CD4-positive, alpha-beta T cell treated with Interleukin-2 at 100 ng/mL for 4 hours (primary cell): ENCODE measurements around the gene CERS3.
"Not testable (repeated sequence)": the region's sequence is repeated elsewhere in the genome, so short reads cannot be mapped to it uniquely, and the experiment has no call there.

Experiments used
- DNase-seq: peaks from one replicate; pipeline ENCODE4 v3.0.0-alpha.2; 2020; ENCODE audit warnings: low spot score

The CERS3 gene

DNA sequence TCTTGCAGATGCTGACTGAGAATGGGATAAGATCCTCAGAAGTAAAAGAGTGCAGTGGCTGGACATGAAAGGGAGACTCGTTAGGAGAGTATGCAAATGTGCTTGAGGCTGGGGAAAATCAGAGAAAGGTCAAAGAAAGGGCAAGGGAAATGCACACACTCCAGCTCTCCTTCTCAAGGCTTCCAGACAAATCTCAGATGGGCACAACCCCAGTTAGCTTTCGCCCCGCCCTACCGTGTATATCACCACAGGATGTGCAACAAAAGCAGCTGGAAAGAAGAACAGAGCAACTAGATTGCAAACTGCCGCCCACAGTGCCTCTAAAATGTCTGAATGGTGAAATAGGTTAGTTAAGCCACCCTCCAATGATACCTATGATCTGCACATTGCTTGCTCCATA is 63.9 kb downstream of the CERS3 start:
- DNase-seq: no peak

DNA sequence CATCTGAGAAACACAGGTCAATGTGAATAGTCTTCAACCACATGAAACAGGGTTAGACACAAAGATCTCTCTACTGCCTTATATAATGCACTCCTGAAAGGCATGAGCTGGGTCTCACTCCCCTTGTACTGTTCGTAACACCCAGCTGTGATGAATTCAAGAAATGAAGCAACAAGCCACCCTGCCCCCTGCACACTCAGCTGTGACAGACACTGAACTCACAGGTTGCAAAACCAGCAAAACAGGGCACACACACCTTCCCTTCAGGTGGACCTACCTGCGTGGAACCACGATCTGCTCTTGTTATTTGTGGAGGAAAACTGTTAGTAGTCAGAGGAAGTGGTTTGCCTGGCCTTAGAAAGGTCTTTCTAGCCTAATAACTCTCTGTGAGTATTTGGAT is 64.5 kb downstream of the CERS3 start:
- DNase-seq: no peak

DNA sequence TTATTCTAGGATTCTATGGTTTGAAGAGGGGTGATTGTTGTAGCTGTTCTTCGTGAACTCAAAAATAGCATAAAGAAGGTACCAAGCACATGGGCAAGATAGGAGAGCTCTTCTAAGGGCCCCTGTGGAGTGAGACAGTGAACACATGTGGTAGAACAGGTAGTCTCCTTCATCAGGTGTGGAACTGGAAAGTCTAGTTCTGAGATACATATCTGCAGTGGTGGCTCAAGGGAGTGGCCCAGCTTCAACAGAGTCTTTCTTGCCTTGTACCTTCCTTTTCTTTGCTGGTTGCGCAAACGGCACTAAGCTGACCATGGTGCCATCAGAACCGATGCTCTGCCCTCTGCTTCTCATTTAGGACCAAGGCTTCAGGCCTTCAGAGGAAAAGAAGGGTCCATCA is 65.2 kb downstream of the CERS3 start:
- no peak for DNase-seq

DNA sequence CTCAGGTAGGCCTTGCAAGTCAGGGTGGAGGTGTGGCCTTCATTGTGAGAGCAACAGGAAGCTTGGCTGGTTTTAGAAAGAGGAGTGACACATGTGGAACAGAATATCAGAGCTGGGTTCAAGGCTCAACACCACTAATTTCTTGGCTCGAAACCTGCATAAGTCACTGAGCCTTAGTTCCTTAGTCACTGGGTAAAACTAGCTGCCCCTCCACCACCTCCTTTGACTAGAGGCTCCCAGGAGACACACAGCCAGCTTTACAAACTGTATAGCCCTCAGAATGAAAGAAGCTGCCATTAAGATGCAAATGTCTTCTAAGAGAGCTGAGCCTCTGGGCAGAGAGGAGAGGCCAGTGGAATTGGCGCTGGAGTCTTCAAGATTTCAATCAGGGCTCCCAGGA is 67.7 kb downstream of the CERS3 start:
- no peak for DNase-seq

DNA sequence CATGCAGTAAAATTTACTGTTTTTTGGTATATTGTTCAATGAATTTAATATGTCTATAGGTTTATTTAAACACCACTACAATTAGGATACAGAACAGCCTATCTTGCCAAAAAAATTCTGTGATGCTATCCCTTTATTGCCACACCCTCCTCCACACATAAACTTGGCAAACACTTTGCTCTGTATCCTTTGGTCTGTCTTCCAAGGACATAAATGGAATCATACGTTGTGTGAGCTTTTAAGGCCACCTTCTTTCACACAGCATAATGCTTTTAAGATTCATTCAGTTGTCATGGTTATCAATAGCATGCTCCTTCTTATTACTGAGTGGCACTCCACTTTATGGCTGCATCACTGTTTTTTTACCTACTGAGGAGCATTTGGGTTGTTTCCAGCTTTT is 71.5 kb downstream of the CERS3 start:
- DNase-seq: no peak

DNA sequence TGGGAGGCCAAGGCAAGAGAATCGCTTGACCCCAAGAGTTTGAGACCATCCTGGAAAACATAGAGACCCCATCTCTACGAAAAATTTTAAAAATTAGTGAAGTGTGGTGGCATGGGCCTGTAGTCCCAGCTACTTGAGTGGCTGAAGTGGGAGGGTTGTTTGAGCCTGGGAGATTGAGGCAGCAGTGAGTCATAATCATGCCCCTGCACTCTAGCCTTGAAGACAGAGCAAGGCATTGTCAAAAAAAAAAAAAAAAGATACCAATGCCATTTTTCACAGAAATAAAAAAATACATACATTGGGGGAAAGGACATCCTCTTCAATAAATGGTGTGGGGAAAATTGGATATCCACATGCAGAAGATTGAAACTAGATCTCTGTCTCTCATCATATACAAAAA is 74.6 kb downstream of the CERS3 start:
- no peak for DNase-seq

DNA sequence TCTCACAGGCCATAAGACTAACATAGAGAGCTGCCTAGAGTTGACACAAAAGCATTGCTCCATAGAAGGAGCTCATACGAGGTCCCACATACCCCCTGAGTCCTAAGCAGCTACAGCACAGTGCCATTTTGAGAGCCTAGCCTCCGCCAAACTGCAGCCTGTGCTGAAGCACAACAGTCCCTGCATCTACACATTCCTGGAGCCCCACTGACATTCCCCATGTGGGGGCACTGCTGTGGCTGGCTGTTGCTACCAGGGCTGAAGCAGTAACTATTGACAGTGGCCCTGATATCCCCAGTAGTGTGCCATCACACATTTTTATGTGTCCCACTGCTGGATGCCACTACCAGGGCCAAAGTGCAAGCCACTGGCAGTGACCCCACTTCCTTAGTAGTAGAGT is 80.3 kb downstream of the CERS3 start:
- no peak for DNase-seq

DNA sequence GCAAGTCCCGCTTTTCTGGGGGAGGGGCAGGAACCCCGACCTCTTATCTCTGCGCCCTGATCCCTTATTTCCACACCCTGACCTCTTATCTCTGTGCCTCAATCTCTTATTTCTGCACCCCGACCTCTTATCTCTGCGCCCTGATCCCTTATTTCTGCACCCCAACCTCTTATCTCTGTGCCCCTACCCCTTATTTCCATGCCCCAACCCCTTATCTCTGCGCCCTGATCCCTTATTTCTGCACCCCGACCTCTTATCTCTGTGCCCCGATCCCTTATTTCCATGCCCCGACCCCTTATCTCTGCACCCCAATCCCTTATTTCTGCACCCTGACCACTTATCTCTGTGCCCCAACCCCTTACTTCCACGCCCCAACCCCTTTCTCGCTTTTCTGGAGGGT is 87.7 kb downstream of the CERS3 start:
- DNase-seq: not testable (repeated sequence)

DNA sequence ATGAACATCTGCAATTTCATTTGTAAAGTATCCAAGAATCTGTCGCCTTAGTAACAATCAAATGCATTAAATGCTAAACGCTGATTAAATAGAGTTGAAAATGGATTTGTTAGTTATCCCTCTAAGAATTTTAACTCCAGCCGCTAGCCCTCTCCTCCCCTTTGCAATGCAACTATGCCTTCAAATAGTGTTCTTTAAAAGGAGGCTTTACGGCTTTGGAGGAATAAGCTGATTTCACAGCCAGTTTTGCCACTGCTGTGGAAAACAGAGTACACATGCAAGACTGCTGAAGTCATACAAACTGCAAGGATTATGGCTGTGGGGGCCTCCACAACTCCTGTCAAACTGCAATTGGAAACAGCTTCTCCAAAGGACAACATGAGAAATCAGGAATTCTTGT is 89.2 kb downstream of the CERS3 start:
- no peak for DNase-seq

DNA sequence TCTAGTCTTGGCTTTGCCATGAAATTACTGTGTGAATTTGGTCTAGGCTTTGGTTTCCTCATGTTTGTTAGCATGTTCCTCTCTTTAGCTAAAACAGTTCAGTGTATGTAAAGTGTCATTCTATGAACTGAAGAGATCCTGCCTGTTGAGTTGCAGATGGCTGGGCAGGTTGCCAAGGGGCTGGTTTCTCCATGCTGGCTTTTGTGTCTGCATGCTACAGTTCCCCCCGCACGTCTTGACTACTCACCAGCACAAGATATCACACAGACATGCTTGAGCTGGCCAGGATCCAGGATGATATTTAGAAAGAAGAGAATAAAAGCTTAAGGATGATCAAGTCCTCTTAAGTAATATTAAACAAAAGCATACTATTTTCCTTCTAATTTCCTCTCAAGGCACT is 90.2 kb downstream of the CERS3 start:
- no peak for DNase-seq

DNA sequence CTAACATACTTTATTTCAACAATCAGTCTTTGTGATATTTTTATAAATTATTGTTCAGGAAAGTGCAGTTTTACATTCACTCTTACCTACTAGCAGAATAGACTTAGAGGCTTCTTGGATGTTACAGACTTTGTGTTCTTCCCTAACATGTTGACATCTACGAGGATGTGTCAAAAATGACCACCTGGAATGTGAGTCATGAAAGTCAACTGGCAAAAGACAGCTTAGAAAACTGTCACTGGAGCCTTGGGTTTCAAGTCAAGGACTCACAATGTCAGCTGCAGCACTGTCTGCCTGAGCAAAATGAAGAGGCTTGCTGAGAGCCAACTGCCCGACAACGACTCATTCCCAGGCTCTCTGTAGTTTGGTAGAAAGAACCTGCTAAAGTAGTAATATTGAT is 91.5 kb downstream of the CERS3 start:
- DNase-seq: no peak

DNA sequence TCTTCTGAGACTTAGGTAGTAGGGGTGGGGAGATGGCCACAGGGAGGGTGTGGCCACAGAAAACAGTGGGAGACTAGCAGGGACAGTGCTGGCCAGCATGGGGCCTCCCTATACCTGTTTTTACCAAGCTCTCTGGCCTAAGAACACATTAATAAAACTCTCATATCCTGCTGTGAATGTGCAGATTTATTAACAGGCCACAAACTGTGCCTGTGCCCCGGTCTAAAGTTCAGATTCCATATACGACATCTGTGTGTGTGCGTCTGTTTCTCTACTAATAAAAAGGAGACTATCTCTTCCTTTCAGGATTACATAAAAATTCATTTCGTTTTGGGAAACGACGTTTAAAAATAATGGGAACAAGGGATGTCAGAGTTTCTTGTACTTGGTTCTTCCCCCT is 94.2 kb downstream of the CERS3 start:
- no peak for DNase-seq

DNA sequence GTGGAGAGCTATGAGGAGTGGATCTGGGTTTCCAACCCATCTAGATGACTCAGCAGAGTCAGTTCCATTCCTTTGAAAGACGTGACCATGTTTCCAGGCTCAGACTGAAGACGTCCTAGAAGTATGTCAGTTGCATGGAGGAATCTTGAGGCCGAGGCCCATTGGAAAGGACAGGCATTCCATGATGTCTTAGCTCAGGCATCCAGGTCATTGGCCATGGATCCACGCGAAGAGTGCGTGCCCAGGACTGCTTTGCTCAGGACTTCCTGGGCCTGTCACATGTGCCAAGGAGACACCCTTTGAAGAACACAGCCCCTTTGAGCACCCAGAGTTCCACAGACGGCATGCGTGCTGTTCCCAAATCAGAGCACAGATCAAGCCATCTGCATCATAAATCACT is 94.7 kb downstream of the CERS3 start:
- no peak for DNase-seq

DNA sequence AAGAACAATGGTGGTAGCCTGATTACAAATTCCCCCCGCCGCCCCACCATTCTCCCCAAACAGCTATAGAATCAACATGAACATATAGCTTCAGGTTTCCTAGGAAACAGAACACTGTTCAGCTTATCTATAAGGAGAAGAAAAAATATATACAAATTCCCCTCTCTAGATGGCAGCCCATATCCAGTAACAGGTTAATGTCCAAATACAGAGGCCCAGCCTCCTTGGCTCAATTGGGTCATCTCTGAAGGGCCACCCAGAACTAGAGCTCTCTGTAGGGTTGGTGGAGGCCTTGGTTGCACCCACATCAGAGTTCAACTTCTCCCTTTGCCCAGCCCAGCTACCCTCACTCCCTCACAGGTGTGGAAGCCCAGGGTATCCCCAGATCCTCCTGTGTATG is 95.4 kb downstream of the CERS3 start:
- DNase-seq: no peak

DNA sequence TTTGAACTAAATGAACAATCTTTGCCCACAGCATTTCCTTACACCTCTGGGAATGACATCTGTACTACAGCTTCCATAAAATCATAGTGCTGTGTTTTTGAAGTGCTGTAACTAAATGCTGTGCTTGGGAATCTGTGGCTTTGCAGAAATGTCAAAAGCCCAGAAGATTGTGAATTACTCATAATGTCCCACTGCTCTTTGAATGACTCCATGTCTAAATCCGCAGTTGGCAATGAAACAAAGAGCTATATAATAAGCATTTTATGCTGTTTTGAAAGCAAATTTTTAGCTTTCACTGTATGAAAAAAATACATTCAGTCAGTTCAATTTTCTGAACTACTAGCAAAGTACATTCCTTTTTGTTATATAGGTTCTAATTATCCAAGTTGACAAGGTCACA is 98.3 kb downstream of the CERS3 start:
- DNase-seq: no peak

DNA sequence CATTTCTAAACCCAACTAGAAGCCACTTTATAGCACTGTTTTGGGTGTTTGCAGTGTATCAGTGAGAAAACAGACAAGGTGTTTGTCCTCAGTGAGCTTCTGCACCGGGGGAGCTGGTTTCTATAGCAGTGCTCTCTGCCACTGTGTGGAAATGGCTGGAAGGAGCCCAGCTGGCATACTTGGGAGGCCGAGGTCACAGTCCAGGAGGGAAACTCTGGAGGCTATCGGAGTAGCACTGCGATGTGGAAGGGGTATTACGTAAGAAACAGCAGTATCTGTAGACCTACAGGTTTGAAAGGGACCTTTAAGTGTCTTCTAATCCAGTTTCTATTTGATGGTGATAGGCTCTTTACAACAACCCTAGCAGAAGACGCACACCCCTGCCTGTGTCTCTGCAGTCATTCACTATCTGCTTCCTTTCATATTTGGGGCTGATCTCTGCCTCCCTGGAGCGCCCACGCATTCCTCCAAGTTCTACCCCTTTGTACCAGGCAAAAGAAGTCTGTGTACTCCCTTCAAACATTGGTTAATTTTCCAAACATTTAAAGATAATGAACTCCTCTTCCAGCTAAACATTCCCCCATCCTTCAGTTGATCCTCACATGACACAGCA is 99.5 kb downstream of the CERS3 start:
- DNase-seq: no peak

DNA sequence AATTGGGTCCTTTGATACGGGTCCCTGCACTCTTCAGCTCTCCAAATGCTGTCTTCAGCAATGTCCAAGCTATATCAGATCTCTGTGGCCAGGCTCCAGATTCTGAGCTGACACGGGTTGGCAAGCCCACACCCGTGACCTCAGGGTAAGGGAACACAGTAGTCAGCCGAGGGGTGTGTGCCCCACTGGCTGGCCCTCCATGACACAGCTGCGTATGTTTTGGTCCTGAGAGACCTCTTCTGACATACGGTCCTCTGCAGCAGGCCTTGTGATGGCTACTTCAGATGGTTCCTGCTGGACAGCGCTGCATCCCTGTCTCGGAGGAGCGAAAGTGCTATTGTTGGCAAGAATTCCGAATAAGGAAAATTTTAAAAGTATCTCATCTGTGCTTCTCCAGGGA is 101.8 kb downstream of the CERS3 start:
- DNase-seq: no peak

DNA sequence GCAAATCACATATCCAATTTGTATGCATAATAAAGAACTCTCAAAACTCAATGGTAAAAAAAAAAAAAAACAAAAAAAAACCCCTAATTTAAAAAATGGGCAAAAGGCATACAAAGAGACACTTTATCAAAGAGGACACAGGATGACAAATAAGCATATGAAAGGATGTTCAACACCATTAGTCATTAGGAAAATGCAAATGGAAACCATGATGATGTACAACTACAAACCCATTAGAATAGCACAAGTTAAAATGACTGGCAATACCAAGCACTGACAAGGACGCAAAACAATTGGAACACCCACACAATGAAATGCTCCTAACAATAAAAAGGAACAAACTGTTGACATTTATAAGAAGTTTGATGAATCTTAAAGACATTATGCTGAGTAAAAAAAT is 123.6 kb downstream of the CERS3 start:
- DNase-seq: no peak

DNA sequence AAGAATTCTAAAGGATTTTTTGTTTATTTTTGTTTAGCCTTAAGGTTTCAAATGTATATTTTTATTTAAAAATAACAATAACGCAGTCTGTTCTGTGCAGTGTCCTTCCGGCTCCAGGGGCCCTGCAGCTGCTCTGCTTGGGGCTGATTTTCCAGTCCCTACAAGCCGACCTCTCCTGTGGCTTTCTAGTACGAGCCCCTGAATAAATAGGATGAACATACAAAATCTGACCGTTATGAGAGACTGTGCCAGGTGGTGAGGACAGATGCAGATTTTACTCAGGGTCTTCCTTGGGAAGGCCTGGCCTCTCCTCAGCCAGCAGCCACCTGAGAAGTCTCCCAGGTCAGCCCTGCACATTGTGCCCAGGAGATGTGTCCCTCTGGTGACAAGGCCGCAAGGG is 127.8 kb downstream of the CERS3 start:
- no peak for DNase-seq

DNA sequence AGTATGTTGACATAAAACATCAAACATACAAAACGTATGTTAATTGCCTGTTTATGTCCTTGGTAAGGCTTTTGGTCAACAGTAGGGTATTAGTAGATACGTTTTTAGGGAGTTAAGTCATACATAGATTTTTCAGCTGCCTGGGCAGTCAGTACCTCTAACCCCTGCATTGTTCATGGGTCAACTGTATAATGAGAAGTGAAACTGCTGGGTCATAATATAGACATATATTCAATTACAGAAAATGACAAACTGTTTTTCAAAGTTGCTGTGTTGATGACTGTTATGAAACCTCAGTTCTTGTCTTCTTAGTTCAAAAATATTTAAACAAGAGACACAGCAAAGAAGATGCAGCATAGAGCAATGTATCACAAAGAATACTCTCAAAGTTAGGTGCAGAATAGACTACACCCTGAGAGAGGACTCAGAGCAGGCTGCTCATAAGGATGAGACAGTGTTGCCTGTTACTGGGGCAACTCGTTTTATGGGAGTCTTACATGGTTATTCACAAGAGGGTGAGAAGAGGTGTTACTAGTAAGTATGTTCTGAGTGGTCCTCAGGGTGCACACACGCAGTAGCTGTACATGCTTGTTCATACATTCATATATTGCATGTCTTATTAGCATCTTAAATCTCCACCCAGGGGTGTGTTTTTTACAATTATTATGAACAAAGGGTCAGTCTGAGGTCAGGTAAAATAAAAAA is 133.9 kb downstream of the CERS3 start:
- DNase-seq: no peak

DNA sequence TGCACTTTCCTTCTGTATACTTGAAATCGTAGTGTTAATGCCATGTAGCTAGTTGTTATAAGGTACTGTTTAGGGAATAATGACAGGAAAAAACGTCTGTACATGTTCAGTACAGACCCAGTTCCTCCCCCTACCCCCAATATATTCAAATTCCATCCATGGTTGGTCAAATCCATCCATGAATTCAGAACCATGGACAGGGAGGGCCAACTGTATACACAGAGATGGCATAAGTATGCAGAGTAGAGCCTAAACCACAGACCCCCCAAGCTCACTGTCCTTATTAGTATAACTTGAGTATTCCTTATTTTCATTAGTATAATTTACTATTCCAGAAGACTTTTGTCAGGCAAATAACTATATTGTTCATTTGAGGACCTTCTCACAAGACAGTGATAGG is 135.7 kb downstream of the CERS3 start:
- DNase-seq: no peak

DNA sequence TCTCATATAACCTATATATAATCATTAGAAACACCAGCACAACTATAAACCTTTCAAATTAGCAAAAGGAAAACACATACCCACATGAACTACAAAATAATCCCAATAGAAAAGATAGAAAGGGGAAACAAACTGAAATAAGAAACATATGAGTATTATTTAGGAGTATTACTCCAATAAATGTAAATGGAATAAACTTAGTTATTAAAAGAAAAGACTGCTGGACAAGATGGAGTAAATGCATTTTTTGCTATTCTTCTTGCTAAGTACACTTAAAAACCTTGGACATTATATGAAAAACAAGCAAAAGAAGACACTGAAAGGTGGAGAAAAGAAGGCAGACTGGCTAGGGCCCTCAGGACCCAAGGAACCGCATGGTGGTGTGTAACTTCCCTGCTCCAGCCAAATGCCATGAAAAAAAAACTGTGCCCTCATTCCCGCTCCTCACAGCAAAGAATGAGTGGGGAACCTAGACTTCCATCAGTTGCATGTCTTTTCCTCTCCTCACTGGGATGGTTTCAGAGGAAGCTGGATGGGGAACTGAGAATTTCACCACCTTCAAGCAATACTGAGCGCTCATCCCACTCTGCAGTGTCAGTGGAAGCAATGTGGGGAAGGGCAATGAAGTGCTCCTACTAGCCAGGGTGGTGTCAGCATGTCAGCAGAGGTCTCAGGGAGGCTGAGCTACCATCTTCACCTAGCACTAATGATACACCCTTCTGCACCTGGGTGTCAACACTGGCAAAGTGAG is 143.3 kb downstream of the CERS3 start:
- no peak for DNase-seq

DNA sequence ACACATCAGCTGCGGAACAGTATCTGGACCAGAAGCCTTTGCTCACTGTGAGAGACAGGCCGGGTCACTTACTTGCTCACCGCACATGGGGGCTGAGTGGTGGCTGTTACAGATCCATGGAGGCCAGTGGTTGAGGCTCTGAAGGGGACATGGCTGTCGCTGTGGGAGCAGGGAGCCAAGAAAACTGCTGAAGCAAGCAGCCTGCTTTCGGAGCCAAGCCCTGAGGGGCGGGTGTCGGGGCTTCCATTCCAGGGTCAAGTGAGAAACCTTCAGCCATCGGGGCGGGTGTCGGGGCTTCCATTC is 144.7 kb downstream of the CERS3 start:
- DNase-seq: no peak
